ENCODE results near the gene SMIM41.
"Not testable (repeated sequence)": the region's sequence is repeated elsewhere in the genome, so short reads cannot be mapped to it uniquely, and the experiment has no call there.

The SMIM41 gene

DNA sequence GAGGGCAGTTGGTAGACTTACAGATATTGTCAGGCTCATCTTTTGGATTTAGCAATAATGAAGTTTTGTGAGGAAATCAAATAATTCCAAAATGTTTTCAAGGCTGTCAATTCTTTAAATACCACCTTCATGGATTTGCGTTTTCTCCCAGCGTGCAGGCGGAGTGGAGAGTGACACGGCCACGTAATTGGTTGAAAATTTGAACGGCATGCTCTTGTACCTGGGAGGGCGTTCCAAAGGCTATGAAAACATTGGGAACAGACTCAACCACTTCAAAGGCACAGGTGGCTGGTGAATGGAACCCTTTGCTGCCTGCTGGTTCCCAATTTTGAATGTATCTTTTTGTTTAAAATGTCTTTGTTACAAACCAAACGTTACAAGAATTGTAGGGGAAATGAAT, 12.4 kb downstream of the SMIM41 start:
- in situ Hi-C loops (cut with HindIII; ENCODE audit: low sequenced_read_pairs) = no loop called here
- no peak for DNase-seq (ENCODE audit: low read depth, low spot score)
- H3K4me3 ChIP-seq (ENCODE audit: low read depth, low read length) = no peak overlapping the region
- TF ChIP-seq CTCF (IDR thresholded peaks at IDR 0.05; ENCODE audit: low read depth, low read length) = no peak

- TF ChIP-seq CTCF (IDR thresholded peaks at IDR 0.05; ENCODE audit: low read depth, low read length) = no peak
- in situ Hi-C loops (cut with HindIII; ENCODE audit: low sequenced_read_pairs) = no loop called here
- no peak overlapping the region for H3K4me3 ChIP-seq (ENCODE audit: low read depth, low read length)
- DNase-seq (ENCODE audit: low read depth, low spot score) = no peak
Observed at GRCh38 chr12:52093346-52093745, 13.8 kb downstream of the SMIM41 start.

- no peak overlapping the region for H3K4me3 ChIP-seq (ENCODE audit: low read depth, low read length)
- in situ Hi-C loops (cut with HindIII; ENCODE audit: low sequenced_read_pairs) = no loop called here
- no peak for DNase-seq (ENCODE audit: low read depth, low spot score)
- TF ChIP-seq CTCF (IDR thresholded peaks at IDR 0.05; ENCODE audit: low read depth, low read length) = no peak
Observed at GRCh38 chr12:52096332-52097044, 17.0 kb downstream of the SMIM41 start.

DNA sequence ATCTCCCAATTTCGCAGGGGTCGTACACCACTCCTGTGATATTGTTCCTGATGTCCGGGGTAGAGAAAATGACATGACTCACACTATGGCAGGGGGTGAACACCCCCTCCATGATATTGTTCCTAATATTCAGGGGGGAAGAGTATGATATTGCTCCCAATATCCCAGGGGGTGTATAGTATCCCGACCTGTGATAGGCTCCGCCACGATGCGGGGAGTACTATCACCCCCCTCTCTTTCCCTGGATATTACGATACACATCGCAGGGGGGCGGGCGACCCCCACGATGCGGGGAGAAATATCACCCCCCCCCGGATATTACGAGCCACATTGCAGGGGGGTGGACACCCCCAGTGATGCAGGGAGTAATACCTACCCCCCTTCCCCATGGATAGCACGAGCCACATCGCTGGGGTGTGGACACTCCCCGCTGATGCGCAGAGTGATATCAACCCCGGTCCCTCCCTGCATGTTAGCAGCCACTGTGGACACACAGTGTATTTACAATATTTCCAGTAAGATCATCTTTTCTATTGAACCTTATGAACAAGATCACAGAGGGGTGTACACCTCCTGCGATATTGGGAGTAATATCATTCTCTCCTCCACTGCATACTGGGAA, 17.7 kb downstream of the SMIM41 start:
- no peak overlapping the region for H3K4me3 ChIP-seq (ENCODE audit: low read depth, low read length)
- no peak for TF ChIP-seq CTCF (IDR thresholded peaks at IDR 0.05; ENCODE audit: low read depth, low read length)
- DNase-seq (ENCODE audit: low read depth, low spot score) = no peak
- in situ Hi-C loops (cut with HindIII; ENCODE audit: low sequenced_read_pairs) = no loop called here

GRCh38 chr12:52104431-52105089, 25.1 kb downstream of the SMIM41 start:
- in situ Hi-C loops (cut with HindIII; ENCODE audit: low sequenced_read_pairs) = not testable (repeated sequence)

GRCh38 chr12:52116222-52117125, 37.0 kb downstream of the SMIM41 start:
- DNase-seq (ENCODE audit: low read depth, low spot score); in situ Hi-C loops (cut with HindIII; ENCODE audit: low sequenced_read_pairs); H3K4me3 ChIP-seq (ENCODE audit: low read depth, low read length): not testable (repeated sequence)

More at GRCh38 chr12:52104431-52105089, 25.1 kb downstream of the SMIM41 start:
- not testable (repeated sequence) for H3K4me3 ChIP-seq (ENCODE audit: low read depth, low read length); DNase-seq (ENCODE audit: low read depth, low spot score)

DNA sequence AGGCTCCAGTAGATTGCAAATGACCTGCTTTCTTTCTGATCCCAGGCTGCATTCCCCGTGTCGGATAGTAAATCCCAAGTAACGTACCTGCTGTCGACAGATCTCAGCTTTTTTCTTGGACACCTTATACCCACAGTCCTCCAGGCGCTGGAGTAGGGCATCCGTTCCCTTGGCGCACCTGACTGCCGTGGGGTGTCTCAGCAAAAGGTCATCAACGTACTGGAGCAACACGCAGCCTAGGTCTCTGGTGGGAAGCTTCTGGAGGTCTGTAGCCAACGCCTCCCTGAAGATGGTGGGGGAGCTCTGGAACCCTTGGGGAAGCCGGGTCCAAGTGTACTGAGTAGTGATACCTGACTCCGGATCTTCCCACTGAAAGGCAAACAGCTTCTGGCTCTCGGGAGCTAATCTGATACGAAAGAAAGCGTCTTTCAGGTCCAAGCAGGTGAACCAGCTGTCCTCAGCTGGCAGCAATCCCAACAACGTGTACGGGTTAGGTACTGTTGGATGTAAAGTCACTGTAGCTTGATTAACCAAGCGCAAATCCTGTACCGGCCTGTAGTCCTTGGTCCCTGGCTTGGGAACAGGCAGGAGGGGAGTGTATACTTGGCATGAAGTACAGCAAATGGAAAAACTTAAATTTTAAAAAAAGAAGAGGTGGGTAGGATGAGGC, 38.4 kb downstream of the SMIM41 start:
- in situ Hi-C loops (cut with HindIII; ENCODE audit: low sequenced_read_pairs); H3K4me3 ChIP-seq (ENCODE audit: low read depth, low read length): not testable (repeated sequence)

More for the DNA sequence above, 38.4 kb downstream of the SMIM41 start:
- not testable (repeated sequence) for DNase-seq (ENCODE audit: low read depth, low spot score)

Data from astrocyte of the spinal cord (primary cell).